ENCODE results near the gene MORN5.

- TF ChIP-seq CTCF (IDR thresholded peaks at IDR 0.05 in 8 of 11, conservative IDR thresholded peaks at IDR 0.05 in 3 of 11) (no peak), POLR2AphosphoS5 (IDR thresholded peaks at IDR 0.05) (no peak)
Measured at GRCh38 chr9:122164286-122164685, 4.6 kb downstream of the MORN5 start.

All from spleen (tissue), 7 donors.